Smooth muscle cell of the coronary artery (primary cell): ENCODE data around the gene EMILIN3. TPM values are rescaled to one million over a fixed set of nuclear protein-coding genes. Genes with fewer than 3 reads are reported as not detected.

Source experiments
- total RNA-seq: library from RNA; depleted of rRNA; stranded (reverse); fragments of >200 nt; gene quantifications from 2 replicates; pipeline ENCODE4 v1.2.3, GENCODE V29; 2014; ENCODE audit warnings: low replicate concordance

The EMILIN3 gene
- total RNA-seq = under 0.01 TPM in 1 of 2 replicates, not detected in the other

GRCh38 chr20:41366546-41367392, at the start of gene EMILIN3:
TSS of gene EMILIN3 (minus strand) at chr20:41366818. CDS start at chr20:41366634, 184 bp downstream.

GRCh38 chr20:41340327-41341055, 26.1 kb downstream of the EMILIN3 start, which contains the start of gene LPIN3:
TSS of gene LPIN3 (plus strand) at chr20:41340821. CDS start at chr20:41345804, 4,983 bp downstream.

DNA sequence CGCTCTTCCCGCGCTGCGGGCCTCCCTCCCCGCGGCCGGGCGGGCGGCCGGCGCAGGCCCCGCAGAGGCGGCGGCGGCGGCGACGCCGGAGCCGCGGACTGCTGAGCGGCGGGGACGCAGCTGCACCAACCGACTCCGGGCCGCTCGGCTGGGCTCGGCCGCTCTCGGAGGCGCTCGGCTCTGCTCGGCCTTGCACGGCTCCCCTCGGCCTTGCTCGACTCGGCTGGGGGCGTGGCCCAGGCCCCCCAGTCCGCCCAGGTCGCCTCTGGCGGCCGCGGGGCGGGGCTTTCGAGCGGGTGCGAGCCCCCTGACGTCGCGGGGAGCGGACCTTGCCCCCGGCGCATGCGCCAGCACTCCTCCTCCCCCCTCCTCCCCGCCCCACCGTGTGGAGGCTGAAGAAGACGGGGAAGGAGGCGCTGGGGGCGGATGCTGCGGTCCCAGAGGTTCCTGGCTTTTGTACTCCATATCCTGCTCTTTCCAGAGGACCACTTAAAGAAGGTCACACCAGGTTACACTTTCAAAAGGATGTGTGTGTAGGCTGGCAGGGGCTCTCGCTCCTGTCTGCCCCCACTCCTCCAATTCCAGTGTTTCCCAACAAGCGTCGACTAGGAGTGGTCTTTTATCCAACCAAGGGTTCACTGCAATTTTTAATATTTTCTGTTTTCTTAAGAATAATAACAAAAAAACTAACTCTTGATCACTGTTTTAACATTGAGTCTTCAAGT, 48.9 kb downstream of the EMILIN3 start, which contains the start of gene ZHX3:
Gene ZHX3 (minus strand): TSS at position 186 of the 725 bp plus-strand sequence. CDS start 112,815 bp downstream, outside the sequence.

Other genes with a start within 250 kb of the EMILIN3 start
- 97.4 and 101 TPM in 2 replicates for gene PLCG1, start 229.3 kb downstream of the EMILIN3 start, total RNA-seq
- 9.2 and 10.3 TPM in 2 replicates for gene ZHX3, start 49.1 kb downstream of the EMILIN3 start, total RNA-seq
- gene LPIN3, start 26.0 kb downstream of the EMILIN3 start, total RNA-seq = 4.0 and 5.4 TPM in 2 replicates